Glutamatergic neuron (in vitro differentiated cells): ENCODE measurements around the gene TBX4. TPM values are rescaled to one million over a fixed set of nuclear protein-coding genes. Genes with fewer than 3 reads are reported as not detected.

Experiments
- DNase-seq: peaks from one replicate; pipeline ENCODE4 v3.0.0; 2022
- H3K27ac Mint-ChIP-seq: one replicate; pipeline ENCODE4 v1.8.0; 2020; ENCODE audit warnings: mild to moderate bottlenecking, mixed read lengths, inconsistent platforms; ENCODE audit not compliant: unreplicated experiment
- H3K27me3 Mint-ChIP-seq: one replicate; pipeline ENCODE4 v1.8.0; 2020; ENCODE audit warnings: mild to moderate bottlenecking, moderate library complexity, mixed read lengths, inconsistent platforms; ENCODE audit not compliant: unreplicated experiment
- H3K36me3 Mint-ChIP-seq: one replicate; pipeline ENCODE4 v1.8.0; 2020; ENCODE audit warnings: mild to moderate bottlenecking, mixed read lengths, inconsistent platforms; ENCODE audit not compliant: unreplicated experiment
- H3K4me1 Mint-ChIP-seq: one replicate; pipeline ENCODE4 v1.8.0; 2020; ENCODE audit warnings: mild to moderate bottlenecking, low read depth, mixed read lengths, inconsistent platforms; ENCODE audit not compliant: unreplicated experiment
- H3K4me3 Mint-ChIP-seq: one replicate; pipeline ENCODE4 v1.8.0; 2020; ENCODE audit warnings: mild to moderate bottlenecking, mixed read lengths, inconsistent platforms; ENCODE audit not compliant: unreplicated experiment
- H3K9me3 Mint-ChIP-seq: one replicate; pipeline ENCODE4 v1.8.0; 2020; ENCODE audit warnings: mild to moderate bottlenecking, moderate library complexity, mixed read lengths, inconsistent platforms; ENCODE audit not compliant: unreplicated experiment
- CTCF ChIP-seq: fragments of 200-600 bp; sonication (generic); IDR thresholded peaks from one replicate; pipeline ENCODE4 v1.5.0; 2021; ENCODE audit not compliant: partially characterized antibody, unreplicated experiment
- total RNA-seq: library from RNA; stranded (reverse); fragmentation: NEBNext Ultra II Directional; extraction: Animal tissue kit (Norgen Biotek cat#: 25700); gene quantifications from one replicate; pipeline ENCODE4 v1.2.1, GENCODE V29; 2021; ENCODE audit not compliant: unreplicated experiment

The TBX4 gene
- total RNA-seq, 1 donor from 2014 or later, result not detected

- Mint-ChIP-seq H3K9me3 (peaks cover 5% of the 10 kb centered on the region), H3K27me3 (peaks cover 2% of the 10 kb centered on the region), H3K27ac (peak overlapping the region; percentile 48), H3K4me3 (peak overlapping the region; percentile 67), H3K4me1 (peaks cover 7% of the 10 kb centered on the region), H3K36me3 (peaks cover 5% of the 10 kb centered on the region)
- DNase-seq, result peak; percentile 96
- peak; percentile 96 for TF ChIP-seq CTCF
Observed at GRCh38 chr17:61416540-61417363, 35.5 kb upstream of the TBX4 start.

DNA sequence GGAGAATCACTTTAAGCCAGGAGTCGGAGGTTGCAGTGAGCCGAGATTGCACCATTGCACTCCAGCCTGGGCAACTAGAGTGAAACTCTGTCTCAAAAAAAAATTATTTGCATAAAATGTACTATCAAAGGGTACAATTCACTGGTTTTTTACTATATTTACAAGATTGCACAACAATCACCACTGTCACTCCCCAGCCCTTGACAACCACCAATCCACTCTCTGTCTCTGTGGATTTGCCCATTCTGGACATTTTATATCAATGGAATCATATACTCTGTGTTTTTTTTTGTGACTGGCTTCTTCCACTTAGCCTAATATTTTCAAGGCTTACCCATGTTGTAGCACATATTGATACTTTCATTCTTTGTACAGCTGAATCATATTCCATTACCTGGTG is 33.8 kb upstream of the TBX4 start:
- Mint-ChIP-seq H3K27me3 (peaks cover 2% of the 10 kb centered on the region), H3K4me1 (peaks cover 5% of the 10 kb centered on the region), H3K27ac (no peak overlapping the region), H3K36me3 (peaks cover 5% of the 10 kb centered on the region), H3K9me3 (peaks cover 5% of the 10 kb centered on the region), H3K4me3 (no peak overlapping the region)
- DNase-seq, result no peak
- no peak for TF ChIP-seq CTCF

DNA sequence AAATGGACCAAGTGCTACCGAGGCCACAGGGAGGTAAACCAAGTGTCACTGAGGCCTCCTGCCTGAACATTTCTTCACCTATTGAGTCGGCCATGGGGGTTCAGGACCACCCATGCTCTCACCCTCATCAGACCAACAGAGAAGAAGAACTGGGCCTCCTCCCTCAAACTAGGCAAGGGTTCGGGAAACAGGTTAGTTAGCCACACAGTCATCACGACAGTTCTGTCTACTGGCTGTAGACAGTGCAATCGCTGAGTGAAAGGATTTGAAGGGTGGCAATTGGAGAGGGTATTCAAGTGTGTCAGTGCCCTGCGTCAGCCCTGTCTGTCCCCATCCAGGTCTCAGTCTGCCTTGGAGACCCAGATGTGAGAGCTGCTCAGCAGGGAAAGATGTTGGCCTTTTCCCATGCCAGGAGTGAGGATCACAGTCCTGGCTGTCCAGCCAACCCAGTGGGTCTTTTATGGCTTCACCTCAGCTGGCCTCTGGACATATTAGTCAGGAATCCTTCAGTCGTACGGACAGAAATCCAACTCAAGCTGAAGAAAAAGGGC is 32.7 kb upstream of the TBX4 start:
- Mint-ChIP-seq H3K27ac (no peak overlapping the region), H3K9me3 (peaks cover 4% of the 10 kb centered on the region), H3K27me3 (peaks cover 2% of the 10 kb centered on the region), H3K36me3 (peaks cover 5% of the 10 kb centered on the region), H3K4me3 (no peak overlapping the region), H3K4me1 (peaks cover 3% of the 10 kb centered on the region)
- no peak for TF ChIP-seq CTCF
- no peak for DNase-seq

GRCh38 chr17:61420052-61420451 is 32.2 kb upstream of the TBX4 start:
- TF ChIP-seq CTCF, result no peak
- peaks cover 3% of the 10 kb centered on the region for H3K4me1 Mint-ChIP-seq
- H3K27ac Mint-ChIP-seq, result no peak overlapping the region
- H3K9me3 Mint-ChIP-seq, result peaks cover 4% of the 10 kb centered on the region
- no peak overlapping the region for H3K4me3 Mint-ChIP-seq
- no peak for DNase-seq
- peaks cover 5% of the 10 kb centered on the region for H3K36me3 Mint-ChIP-seq
- H3K27me3 Mint-ChIP-seq, result peaks cover 2% of the 10 kb centered on the region
